Kidney (tissue), 14 donors: ENCODE results near the gene QPRT. TPM values are rescaled to one million over a fixed set of nuclear protein-coding genes. Genes with fewer than 3 reads are reported as not detected.
A peak's percentile ranks its signal among the peaks of the same experiment; 100 is the strongest.
"Not testable (repeated sequence)": the region's sequence is repeated elsewhere in the genome, so short reads cannot be mapped to it uniquely, and the experiment has no call there.

Source experiments
- DNase-seq, 5 donors: peaks; one replicate each; pipeline ENCODE4 v3.0.0-alpha.2; 2013 to 2020
- FAIRE-seq: peaks from 2 replicates; lab custom pipeline; 2012; peaks lifted over from hg19 to GRCh38; lab: Jason Lieb, UNC
- H3K27ac ChIP-seq, 2 donors: one replicate each; pipeline ENCODE4 v1.7.0; 2013; ENCODE audit warnings: low read depth in 2 of 2, low read length in 2 of 2, inconsistent platforms in 1 of 2
- H3K27me3 ChIP-seq: one replicate; pipeline ENCODE4 v1.7.1; 2013; ENCODE audit warnings: low read length, inconsistent platforms; ENCODE audit not compliant: control insufficient read depth, insufficient read depth
- H3K36me3 ChIP-seq, 3 donors: one replicate each; pipeline versions ENCODE4 v1.7.0 to v1.7.1; 2013; ENCODE audit warnings: low read length in 3 of 3, control low read depth in 1 of 3, inconsistent platforms in 1 of 3; ENCODE audit not compliant: insufficient read depth in 3 of 3, control insufficient read depth in 2 of 3
- H3K4me1 ChIP-seq, 3 donors: one replicate each; pipeline versions ENCODE4 v1.7.0 to v1.7.1; 2013; ENCODE audit warnings: low read length in 3 of 3, inconsistent platforms in 1 of 3, low read depth in 1 of 3; ENCODE audit not compliant: control insufficient read depth in 2 of 3, insufficient read depth in 2 of 3
- H3K4me3 ChIP-seq, 3 donors: one replicate each; pipeline versions ENCODE4 v1.7.0 to v1.8.1; 2013; ENCODE audit warnings: low read length in 3 of 3, control low read depth in 1 of 3, inconsistent platforms in 1 of 3
- H3K9ac ChIP-seq, 3 donors: one replicate each; pipeline versions ENCODE4 v1.7.0 to v1.7.1; 2013; ENCODE audit warnings: low read length in 3 of 3, control low read depth in 1 of 3, inconsistent platforms in 1 of 3
- H3K9me3 ChIP-seq, 3 donors: one replicate each; pipeline versions ENCODE4 v1.7.0 to v1.7.1; 2013; ENCODE audit warnings: low read length in 3 of 3, control low read depth in 1 of 3, inconsistent platforms in 1 of 3; ENCODE audit not compliant: control insufficient read depth in 2 of 3, insufficient read depth in 1 of 3
- CTCF ChIP-seq: IDR thresholded peaks from 3 replicates; pipeline ENCODE4 v1.5.1; 2012; ENCODE audit warnings: mild to moderate bottlenecking, moderate library complexity, borderline replicate concordance; ENCODE audit not compliant: insufficient read depth; ENCODE audit errors: extremely low read depth
- intact Hi-C: fragments of 100-400 bp; cut with DNase I; formaldehyde crosslinking; loops from one replicate; pipeline ENCODE4 v1.11.1; 2022
- polyA plus RNA-seq: library from polyadenylated mRNA; stranded (reverse); fragments of 350-450 nt; fragmentation: Illumina TruSeq; extraction: RNeasy Lipid Tissue Mini Kit (QIAGEN cat#74804); gene quantifications from one replicate; pipeline ENCODE4 v1.2.3, GENCODE V29; 2014; ENCODE audit warnings: low read depth, low replicate concordance; ENCODE audit not compliant: insufficient read depth
- total RNA-seq: library from RNA; stranded (reverse); fragmentation: NEBNext Ultra II Directional; extraction: Animal tissue kit (Norgen Biotek cat#: 25700); gene quantifications from one replicate; pipeline ENCODE4 v1.2.1, GENCODE V29; 2021
- donor health status: control.
- donor health status: control.
- donor health status: control.
- donor health status: control.
- donor health status: control.
- donor health status: DM: yes; HTN: yes; CAD: no.
- donor health status: Normal renal cell carcinoma (clear cell type).

The QPRT gene
- total and polyA plus RNA-seq, 2 donors from 2014 or later: 13.9 to 168 TPM

- TF ChIP-seq CTCF: no peak
- Histone ChIP-seq H3K9me3 (no peaks in the 10 kb centered on the region), H3K36me3 (no peaks in the 10 kb centered on the region), H3K9ac (no peak overlapping the region), H3K27me3 (no peaks in the 10 kb centered on the region), H3K4me1 (no peaks in the 10 kb centered on the region), H3K27ac (no peak overlapping the region), H3K4me3 (no peak overlapping the region)
- FAIRE-seq (no peak), DNase-seq (no peak)
- intact Hi-C loops: no loop called here
Observed at GRCh38 chr16:29688172-29688571, 9.2 kb downstream of the QPRT start.

GRCh38 chr16:29689490-29690351 lies 10.7 kb downstream of the QPRT start:
- H3K4me3 ChIP-seq, DNase-seq, H3K9ac ChIP-seq, H3K9me3 ChIP-seq, H3K27me3 ChIP-seq, H3K4me1 ChIP-seq, intact Hi-C loops, H3K27ac ChIP-seq, H3K36me3 ChIP-seq, FAIRE-seq: not testable (repeated sequence)

- H3K36me3 ChIP-seq, H3K27ac ChIP-seq, H3K4me1 ChIP-seq, H3K27me3 ChIP-seq, intact Hi-C loops, FAIRE-seq, H3K9ac ChIP-seq, H3K4me3 ChIP-seq, H3K9me3 ChIP-seq: not testable (repeated sequence)
- DNase-seq: peak in 1 of 5 donors; percentile 39
Observed at GRCh38 chr16:29692606-29693005, 13.6 kb downstream of the QPRT start.

GRCh38 chr16:29694384-29695195 lies 15.6 kb downstream of the QPRT start:
- FAIRE-seq (no peak), DNase-seq (peak in 2 of 5 donors; percentile 44 to 79)
- Histone ChIP-seq H3K9me3 (no peaks in the 10 kb centered on the region), H3K27ac (no peak overlapping the region), H3K4me1 (no peaks in the 10 kb centered on the region), H3K27me3 (no peaks in the 10 kb centered on the region), H3K36me3 (peaks cover 0 to 2% (median 0%) of the 10 kb centered on the region in 3 donors), H3K9ac (no peak overlapping the region), H3K4me3 (no peak overlapping the region)
- TF ChIP-seq CTCF: no peak
- intact Hi-C loops: no loop called here

- H3K4me1 ChIP-seq, H3K27me3 ChIP-seq, H3K9ac ChIP-seq, FAIRE-seq, H3K27ac ChIP-seq, intact Hi-C loops, H3K36me3 ChIP-seq, H3K4me3 ChIP-seq, H3K9me3 ChIP-seq: not testable (repeated sequence)
- DNase-seq: peak in 1 of 5 donors; percentile 2
Observed at GRCh38 chr16:29695675-29696074, 16.7 kb downstream of the QPRT start.
